ENCODE results near the gene UBXN6.

The UBXN6 gene

DNA sequence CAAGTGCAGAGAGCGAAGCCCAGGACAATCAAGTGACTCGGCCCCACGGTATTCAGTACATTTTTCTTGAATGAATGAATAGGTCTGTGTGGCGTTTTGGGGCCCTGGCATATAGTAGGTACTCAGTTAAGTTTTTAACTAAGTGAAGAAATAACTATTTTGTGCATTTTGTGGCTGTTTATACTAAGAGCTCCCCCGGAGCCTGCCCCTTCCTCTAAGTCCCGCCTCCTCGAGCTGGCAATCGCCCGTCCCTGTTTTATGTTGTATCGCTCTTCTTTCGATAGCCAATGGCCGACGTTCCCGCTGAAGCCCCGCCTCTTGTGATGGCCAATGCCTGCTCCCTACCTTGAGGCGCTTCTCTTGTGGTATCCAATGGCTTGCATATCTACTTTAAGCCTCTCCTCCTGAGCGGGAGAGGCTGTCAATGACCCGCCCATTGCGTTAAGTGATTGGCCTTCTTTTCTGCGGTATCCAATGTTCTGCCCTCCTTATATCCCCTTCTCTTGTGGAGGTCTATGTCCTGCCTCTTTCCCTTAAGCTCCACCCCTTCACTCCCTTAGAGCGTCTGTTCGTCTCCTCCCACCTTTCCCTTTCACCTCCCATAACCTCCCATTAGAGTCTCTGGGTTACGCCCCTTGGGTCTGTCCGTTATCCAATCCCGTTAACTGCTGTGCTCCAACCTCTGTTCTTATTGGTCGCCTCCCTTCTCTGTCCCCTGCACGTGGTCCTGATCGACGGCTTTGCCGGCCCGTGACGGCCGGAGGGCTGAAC, 14.0 kb upstream of the UBXN6 start:
- DNase-seq (ENCODE audit: low read depth): peak; percentile 100
- peak overlapping the region; percentile 75 for H3K4me3 ChIP-seq (ENCODE audit: low read length)
- TF ChIP-seq, protein P1, sequence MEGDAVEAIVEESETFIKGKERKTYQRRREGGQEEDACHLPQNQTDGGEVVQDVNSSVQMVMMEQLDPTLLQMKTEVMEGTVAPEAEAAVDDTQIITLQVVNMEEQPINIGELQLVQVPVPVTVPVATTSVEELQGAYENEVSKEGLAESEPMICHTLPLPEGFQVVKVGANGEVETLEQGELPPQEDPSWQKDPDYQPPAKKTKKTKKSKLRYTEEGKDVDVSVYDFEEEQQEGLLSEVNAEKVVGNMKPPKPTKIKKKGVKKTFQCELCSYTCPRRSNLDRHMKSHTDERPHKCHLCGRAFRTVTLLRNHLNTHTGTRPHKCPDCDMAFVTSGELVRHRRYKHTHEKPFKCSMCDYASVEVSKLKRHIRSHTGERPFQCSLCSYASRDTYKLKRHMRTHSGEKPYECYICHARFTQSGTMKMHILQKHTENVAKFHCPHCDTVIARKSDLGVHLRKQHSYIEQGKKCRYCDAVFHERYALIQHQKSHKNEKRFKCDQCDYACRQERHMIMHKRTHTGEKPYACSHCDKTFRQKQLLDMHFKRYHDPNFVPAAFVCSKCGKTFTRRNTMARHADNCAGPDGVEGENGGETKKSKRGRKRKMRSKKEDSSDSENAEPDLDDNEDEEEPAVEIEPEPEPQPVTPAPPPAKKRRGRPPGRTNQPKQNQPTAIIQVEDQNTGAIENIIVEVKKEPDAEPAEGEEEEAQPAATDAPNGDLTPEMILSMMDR (conservative IDR thresholded peaks at IDR 0.05; ENCODE audit: low read depth, low read length): no peak

- DNase-seq (ENCODE audit: low read depth): no peak
- H3K4me3 ChIP-seq (ENCODE audit: low read length): no peak overlapping the region
- TF ChIP-seq, protein P1 (conservative IDR thresholded peaks at IDR 0.05; ENCODE audit: low read depth, low read length): no peak
Measured at GRCh38 chr19:4467835-4468234, 10.2 kb upstream of the UBXN6 start.

- TF ChIP-seq, protein P1 (conservative IDR thresholded peaks at IDR 0.05; ENCODE audit: low read depth, low read length): no peak
- DNase-seq (ENCODE audit: low read depth): no peak
- no peak overlapping the region for H3K4me3 ChIP-seq (ENCODE audit: low read length)
Measured at GRCh38 chr19:4464815-4465581, 7.4 kb upstream of the UBXN6 start.

- peak overlapping the region; percentile 92 for H3K4me3 ChIP-seq (ENCODE audit: low read length)
- TF ChIP-seq, protein P1 (conservative IDR thresholded peaks at IDR 0.05; ENCODE audit: low read depth, low read length): no peak
- DNase-seq (ENCODE audit: low read depth): no peak
Measured at GRCh38 chr19:4456843-4457653, 546 bp downstream of the UBXN6 start.

GRCh38 chr19:4456476-4456842, 1.1 kb downstream of the UBXN6 start:
- TF ChIP-seq, protein P1 (conservative IDR thresholded peaks at IDR 0.05; ENCODE audit: low read depth, low read length): no peak
- no peak for DNase-seq (ENCODE audit: low read depth)

DNA sequence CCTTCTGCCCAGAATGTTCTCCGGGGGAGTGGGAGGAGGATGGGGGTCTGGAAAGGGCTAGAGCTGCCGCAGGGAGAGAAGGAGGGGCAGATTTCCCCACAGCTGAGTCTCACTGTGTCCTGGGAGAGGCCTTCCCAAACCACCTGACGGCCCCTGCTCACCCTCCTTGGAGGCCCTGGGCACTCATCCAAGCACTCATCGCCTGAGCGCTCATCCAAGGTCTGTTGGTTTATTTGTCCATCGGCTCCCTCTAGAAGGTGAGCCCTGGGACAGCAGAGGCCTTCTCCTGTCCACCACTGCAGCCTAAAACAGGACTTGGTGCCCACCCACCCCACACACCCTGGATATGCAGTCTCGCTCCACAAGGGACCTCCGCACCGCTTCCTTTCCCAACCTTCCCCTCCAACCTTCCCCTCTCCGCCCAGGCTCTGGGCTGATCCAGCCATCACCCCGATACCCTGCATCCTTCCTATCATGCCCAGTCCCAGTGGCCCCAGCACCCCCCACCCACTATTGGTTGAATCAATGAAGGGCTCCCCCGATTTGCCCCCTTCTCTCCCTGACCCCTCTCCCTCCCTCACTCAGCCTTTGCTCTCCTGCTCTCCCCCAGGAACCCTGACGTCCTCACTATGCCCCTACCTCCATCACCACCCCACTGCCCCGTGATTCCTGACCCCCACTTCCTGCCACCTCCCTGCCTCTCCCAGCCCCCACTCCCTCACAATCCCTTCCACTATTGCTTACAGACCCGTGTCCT, 1.7 kb downstream of the UBXN6 start:
- TF ChIP-seq, protein P1 (conservative IDR thresholded peaks at IDR 0.05; ENCODE audit: low read depth, low read length): no peak
- no peak for DNase-seq (ENCODE audit: low read depth)

More at GRCh38 chr19:4456476-4456842, 1.1 kb downstream of the UBXN6 start:
- H3K4me3 ChIP-seq (ENCODE audit: low read length): peak overlapping the region; percentile 92

More for the DNA sequence above, 1.7 kb downstream of the UBXN6 start:
- peak overlapping the region; percentile 92 for H3K4me3 ChIP-seq (ENCODE audit: low read length)

All from retinal pigment epithelial cell (primary cell).